ENCODE measurements around the gene FAM13A.
A peak's percentile ranks its signal among the peaks of the same experiment; 100 is the strongest.

The FAM13A gene

DNA sequence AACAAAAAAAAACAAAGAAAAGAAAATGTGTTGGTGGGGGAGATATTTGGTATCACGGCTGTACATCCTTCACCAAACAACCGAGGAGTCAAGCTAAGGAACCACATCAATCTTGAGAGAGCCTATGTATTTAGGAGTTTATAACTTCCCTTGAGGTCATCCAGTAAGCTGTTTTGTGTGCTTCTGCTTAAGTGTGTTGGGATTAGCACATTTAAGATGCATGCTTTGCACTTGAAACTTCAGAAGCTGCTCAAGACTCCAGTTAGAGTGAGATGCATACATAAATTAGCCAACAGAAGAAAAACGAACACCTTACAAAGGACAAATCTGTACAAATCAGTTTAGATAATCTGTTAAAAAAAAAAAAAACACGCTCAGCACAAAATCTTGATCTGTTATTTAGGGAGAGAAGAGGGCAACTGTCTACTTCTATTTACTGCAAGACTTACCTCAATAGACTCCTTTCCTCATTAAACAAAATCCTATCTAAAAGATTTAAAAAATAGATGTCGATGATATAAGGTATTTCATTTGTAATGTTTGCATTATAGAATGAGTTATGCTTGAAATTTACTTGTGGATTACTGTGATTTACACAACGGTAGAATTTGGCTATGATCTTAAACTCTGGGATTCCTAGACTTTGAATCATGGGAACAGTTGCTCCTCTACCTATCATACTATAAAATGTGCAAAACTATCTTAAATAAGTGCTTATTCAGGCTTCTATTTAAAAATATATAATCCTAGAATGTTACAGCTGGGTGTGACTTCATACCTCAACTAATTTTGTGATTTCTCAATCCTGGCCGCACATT lies 305.5 kb downstream of the FAM13A start:
- no peak for DNase-seq (ENCODE audit: low spot score)

DNA sequence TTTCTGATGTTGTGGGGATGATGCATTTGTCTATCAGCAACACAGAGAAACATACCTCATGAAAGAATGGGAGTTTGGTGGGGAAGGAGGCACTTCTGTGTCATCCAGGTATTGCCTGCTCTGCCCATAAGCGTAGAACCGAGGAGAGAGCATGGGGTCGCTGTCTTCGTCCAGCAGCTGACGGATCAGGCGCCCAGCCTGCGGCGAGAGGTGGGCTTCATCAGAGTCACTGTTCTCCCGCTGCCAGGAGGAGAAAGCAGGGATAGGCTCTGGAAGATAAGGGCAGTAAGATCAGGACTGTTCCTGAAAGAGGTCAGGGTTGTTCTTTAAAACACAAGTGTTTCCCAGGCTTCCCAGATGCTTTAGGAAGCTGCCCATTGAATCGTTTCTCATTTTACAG lies 306.6 kb downstream of the FAM13A start:
- DNase-seq (ENCODE audit: low spot score): no peak

DNA sequence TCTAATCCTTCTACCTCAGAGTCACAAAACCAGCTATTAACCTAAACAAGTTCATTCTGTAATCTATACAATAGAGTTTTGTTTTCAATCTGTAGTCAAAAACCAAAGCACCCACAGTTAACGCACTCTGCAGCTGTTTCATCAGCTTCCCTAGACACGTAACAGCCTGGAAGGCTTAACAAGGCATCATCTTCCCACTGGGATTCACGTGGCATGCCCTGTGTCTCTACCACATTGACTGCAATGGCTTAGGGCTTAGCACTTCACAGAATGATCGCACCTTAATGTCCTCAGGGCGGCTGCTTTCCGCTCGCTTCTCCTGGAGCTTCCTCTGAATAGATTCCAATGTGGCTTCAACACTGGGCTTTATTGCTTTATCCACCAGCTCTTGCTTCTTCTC lies 309.6 kb downstream of the FAM13A start:
- no peak for DNase-seq (ENCODE audit: low spot score)

DNA sequence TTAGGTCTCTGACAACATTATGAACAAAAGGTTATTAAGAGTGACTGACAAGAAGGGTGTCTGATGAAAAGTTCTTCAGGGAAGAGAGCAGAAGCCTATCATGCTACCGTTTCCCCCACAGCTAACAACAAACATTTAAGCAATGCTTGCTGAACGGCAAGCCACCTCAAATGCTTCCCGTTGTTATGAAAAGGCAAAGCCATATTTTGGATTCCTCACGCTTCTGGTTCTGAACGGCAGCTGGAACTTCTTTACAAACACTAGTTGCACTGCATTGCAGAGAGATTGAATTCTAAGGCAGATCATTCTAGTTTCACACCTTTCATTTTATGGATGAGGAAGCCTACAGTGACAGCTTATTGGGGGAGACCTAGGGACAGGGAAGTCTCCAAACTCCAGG lies 310.8 kb downstream of the FAM13A start:
- no peak for DNase-seq (ENCODE audit: low spot score)

DNA sequence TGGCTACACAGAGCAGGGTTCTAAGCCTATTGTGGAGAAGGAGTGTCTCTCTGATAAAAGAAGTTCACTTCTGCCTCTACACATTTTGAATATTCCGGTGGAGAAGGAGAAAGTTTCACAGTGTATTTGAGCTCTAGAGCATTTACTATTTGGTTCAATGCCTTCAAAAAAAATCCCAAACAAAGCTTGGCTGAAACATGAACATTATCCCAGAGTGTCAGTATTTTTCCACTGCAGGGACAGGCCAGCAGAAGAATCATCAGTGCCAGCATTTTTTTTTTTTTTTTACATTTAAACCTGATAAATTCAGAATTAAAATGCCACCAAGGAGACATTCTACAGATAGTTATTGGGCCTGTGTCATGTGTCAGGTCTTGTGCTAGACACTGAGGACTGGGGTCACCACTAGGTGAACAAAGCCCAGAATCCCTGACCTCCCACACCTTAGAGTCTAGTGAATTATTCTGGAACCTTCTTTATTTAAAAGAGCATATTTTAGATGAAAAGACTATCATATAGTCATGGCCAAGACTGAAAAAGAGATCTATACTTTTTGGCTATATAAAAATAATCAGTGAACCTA lies 311.3 kb downstream of the FAM13A start:
- DNase-seq (ENCODE audit: low spot score): no peak

DNA sequence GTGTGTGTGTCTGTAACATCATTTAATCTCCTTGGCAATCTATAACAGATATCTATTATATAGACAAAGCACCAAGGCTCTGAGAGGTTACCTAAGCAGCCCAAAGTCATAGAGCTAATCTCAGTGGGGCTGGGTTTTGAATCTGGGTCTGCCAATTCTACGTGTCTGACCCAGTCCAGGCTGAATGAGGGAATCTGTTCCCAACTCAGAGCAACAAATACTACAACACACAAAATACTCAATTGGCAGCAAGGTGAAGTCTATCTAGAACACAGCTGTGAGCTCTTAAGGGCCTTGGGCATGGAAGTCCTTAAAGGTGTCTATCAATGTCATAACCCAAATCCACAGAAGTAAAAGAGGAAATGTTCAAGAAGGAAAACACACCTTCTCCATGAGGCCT lies 311.8 kb downstream of the FAM13A start:
- no peak for DNase-seq (ENCODE audit: low spot score)

DNA sequence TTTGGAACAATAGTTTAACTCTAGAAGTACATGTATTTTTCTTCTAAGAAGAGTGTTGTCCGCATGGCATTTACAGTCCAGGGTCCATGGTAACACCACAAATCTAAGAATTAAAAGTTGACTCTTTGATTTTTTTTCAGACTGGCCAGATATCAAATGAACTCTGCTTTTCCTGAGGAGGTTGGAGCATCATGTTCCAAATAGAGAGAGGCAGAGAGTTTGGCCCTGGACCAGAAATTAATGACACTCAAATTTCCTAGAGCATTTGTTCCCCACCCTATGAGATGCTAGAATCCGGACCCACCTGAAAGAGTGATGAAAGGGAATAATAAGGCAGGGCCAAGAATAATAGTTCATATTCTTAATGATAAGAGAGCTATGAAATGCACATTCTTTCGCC lies 312.4 kb downstream of the FAM13A start:
- DNase-seq (ENCODE audit: low spot score): no peak

DNA sequence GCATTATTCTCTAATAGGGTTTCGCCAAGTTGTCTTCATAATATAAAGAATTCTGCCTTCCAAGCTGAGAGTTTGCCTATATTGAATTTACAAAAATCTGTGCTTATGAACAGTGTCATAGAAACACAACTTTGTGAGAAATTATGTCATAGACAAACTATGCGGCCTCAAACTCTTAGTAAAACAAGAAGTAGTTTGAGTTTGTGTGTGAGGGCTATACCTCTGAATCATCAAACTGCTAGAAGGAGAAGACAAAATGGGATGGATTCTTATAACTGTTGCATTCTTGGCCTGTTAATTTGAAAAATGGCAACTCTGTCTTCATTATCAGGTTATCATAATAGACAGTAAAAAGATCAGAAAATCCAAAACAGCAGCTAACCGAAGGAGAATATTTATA lies 313.3 kb downstream of the FAM13A start:
- DNase-seq (ENCODE audit: low spot score): no peak

DNA sequence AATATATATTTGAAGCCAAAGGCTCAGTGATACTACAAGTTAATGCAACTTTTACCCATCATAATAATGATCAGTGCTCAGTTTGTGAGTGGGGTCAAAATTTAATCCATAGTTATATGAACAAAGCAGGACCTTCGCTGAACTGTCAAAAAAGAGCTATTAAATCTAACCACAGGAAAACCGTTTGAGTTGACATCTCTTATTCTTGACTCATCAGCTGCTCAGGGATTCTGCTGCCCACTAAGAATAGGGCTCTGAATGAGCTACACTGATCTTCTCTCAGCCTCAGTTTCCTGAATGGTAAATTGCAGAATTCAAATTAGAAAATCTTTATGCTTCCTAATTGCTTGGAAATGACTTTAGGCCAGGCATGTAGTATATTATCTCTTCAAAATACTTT lies 314.4 kb downstream of the FAM13A start:
- DNase-seq (ENCODE audit: low spot score): no peak

DNA sequence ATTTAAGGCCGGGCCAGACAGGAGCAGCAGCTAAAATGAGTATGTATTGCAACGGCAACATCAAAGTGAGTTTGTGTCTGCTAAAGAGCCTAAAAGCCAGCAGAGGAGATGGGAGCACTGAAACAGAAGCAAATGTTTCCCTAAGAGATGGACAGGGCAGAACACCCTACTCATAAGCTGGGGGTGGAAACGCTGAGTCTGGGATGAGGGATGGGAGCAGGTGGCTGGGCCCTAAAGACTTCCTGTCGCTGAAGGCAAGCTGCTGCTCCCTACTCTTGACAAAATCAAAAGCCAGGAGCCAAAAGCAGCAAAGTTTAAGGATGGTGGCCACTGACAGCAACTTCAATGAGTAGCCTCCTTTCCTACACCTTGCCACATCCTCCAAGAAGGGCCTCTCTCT lies 318.8 kb downstream of the FAM13A start:
- DNase-seq (ENCODE audit: low spot score): no peak

DNA sequence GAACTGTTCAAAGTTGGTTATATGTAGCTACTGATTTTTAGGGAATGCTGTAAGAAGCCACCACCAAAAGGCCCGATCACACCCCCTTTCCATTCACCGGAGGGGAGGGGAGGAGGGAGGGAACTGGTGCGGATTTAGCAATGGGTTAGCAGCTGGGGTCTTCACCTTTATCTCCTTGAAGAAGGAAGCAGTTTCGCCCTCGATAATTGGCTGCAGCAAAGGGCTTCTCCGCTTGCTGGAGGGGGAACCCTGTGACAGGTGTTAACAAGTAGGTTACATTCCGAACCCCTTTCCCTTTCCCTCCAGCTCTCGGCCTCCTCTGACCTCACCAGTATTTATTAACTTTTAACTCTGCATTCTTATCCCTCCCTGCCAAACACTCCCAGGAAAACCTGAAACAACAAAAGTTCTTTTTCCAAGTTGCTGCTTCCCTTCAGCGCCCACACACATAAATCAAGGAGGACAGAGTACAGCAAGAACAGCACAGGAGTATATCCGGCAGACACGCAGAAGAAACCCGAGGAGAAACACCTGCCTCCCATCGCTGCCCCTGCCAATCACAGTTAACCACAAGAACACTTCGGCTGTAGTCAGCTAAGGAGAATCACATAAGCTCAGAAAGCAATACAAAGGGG lies 319.6 kb downstream of the FAM13A start:
- peak; percentile 5 for DNase-seq (ENCODE audit: low spot score)

DNA sequence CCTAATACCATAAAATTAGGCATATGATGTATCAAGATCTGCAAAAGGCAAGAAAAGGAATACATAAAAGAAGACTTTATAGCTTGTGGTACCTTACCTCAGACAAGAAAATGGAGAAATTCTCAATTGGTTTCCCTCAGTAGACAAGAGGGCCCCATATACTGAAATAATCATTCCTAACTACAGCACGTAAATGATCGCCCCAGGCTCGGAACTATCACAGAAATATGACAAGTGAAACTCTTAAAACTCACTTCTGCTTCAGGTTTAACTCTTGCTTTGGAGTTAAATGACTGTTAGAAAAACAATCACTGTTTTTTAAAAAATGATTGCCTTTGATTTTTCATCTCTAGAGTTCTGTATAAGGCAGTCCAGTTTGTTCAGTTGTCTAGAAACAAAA lies 320.7 kb downstream of the FAM13A start:
- no peak for DNase-seq (ENCODE audit: low spot score)

DNA sequence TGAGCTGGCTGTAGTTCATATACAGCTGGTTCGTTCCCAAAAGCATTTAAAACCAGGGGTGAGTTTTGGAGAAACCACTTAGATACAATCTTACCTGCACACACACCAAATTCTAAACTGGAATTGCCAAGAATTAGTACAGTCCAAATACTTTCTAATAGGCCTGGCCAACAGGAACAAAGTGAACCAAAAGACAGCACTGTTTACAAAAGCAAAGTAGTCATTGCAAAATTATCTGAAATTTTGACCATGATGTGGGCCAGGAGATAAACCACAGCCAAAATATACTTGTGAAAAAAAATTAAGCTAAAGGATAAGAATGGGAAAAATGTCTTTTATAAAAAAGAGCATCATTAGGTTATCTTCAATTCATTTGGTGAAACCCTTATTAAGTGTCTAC lies 321.4 kb downstream of the FAM13A start:
- no peak for DNase-seq (ENCODE audit: low spot score)

DNA sequence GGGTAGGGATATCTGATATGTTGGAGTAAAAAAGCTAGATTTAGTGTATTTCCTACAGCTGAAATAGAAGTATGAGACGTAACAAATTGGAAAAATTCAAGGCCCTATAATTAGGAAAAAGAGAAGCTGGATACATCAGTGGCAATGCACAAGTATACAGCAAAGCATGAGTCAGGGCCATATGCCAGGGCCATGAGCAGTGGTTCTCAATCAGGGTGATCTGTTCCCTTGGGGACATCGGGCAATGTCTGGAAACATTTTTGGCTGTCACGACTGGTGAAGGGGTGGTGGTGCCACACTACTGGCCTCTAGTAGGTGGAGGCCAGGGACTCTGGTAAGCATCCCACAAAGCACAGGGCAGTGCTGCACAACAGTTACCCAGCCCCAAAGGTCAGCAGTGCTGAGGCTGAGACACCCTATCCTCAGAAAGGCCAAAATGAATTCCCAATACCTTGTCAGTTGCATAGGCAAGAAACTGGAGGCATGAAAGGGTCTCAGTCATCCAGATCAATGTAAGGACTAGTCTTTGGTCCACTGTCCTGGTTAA lies 322.5 kb downstream of the FAM13A start:
- no peak for DNase-seq (ENCODE audit: low spot score)

DNA sequence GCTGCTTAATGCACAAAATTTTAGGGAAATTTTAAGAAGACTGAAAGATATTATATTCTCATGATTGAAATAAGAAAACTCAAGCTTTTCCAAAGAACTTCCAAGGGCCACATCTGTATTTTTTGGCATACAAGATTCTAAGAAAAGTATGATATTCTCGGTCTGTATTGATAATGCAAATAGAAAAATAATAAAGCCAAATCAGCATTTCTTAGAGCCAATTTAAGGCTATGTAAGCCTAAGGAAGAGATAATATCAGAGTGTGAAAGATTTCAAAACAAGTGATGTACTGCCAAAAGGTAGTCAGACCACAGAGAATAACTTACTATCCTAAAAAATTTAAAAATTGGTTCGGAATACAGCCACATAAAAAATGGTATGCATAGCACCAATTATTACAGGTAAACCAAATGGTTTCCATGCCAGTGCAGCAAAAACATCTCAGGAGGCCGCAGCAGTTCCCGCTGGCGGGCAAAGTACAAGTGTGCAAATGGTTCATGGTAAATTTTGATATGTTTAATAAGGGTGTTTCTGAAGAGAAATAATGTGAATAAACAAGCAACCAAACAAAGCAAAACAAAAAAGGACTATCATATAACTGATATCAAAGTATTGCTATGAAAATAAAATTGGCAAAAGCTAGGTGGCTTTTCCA lies 324.1 kb downstream of the FAM13A start:
- DNase-seq (ENCODE audit: low spot score): no peak

DNA sequence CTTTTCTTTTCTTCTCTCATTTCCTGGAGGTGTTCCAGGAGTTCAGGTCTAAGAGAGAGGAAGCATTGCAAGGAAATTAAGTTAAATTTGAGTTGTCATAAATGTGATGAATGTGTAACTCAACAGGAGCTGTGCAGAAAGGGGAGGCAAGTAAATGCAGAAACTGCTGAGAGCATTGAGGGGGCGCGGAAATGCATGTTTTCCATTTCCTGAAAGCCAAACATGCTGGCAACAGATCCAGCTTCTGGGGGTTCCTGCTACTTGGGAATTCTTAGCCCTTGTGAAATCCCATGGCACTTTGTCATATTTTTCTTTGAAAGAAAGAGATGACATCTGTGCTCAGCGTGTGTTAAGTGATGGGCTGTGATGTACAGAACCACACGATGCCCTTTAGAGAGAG lies 325.6 kb downstream of the FAM13A start:
- DNase-seq (ENCODE audit: low spot score): no peak

DNA sequence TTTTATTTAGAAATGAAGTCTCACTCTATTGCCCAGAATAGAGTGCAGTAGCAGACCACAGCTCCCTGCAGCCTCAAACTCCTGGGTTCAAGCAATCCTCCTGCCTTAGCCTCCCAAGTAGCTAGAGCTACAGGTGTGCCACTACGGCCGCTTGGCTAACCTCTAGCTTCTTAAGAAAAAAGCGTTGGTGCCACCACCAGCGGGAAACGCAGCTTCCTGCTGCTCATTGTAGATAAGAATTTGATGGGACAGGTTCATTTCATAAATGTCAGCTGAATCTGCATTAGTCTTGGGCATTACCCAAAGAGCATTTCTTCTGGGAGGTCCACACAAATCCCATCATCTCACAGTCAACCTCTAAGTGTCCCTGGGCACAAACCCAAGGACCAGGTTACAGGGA lies 326.2 kb downstream of the FAM13A start:
- DNase-seq (ENCODE audit: low spot score): no peak

DNA sequence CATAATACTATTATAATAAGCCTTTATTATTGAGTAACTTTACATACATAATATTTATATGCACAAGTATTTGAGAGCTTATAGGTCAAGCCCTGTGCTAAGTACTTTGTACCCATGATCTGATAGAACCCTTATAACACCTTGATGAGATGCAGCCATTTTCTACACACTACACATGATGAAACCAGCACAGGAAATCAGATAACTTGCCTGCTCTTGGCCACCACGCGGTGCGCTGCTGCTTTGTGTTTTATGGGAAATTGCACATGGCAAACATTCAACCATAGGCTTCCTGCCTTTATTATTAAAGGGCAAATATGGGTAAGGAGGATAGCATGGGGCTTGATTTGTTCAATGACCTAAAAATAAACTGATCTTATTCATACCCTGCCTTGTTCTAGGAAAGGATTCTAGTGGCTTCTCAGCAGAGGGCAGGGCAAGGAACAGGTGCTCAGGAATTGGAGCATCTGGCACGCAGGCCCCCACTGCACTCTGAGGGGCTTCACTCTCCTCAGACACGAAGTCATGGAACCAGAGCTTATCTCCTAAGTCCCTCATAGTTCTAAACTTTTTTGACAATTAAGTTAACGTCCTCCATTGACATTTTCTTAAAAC lies 327.7 kb downstream of the FAM13A start:
- no peak for DNase-seq (ENCODE audit: low spot score)

DNA sequence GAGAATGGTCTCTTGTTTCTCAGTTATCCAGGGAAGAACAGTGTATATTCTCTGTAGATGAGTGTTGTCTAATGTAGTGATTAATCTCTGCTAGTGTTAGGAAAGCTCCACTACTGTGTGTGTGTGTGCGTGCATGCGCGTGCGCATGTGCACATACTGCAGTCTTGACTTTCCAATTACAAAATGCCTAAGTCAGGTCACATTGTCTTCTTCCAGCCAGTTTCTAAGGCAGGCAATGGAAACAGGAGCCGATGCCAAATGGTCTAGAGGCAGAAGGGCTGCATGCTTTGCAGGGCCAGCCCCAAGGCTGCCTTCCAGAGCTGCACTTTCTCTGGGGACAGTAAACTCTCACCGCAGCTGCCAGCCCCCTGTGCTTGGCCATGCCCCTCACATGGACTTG lies 328.8 kb downstream of the FAM13A start:
- no peak for DNase-seq (ENCODE audit: low spot score)

DNA sequence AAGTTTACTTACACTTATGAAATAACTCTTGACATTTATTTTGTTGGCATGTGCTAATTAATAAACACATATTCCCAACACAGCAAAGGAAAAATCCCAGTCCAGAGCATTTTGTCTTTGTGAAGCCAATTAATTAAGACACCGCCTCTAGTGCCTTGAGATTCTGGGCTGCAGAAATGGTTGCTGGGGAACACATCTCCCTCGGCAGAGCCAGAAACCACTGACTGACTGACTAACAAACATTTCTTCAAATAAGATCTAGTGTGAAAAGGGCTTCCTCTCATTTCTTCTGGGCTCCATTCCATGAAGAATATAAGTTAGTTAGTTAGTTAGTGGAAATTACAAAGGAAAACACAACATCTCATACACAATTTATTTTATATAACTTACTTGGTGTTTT lies 331.0 kb downstream of the FAM13A start:
- no peak for DNase-seq (ENCODE audit: low spot score)

DNA sequence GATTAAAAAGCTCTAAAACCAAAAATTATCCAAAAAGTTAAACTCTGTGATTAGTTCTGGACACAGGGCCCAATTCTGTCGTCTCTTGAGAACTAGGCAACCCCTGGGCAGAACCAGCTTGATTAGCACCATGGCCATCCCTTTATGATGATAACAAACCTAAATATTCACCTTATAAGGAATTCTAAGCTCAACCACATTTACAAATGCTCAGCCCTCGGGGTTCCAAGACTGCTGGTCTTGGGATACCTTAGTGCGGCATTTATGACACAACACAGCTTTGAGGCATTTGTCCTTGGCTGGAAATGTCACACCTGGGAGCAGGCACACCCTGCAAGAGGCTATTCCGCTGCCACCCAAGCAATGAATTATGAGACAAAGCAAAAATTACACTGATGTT lies 331.8 kb downstream of the FAM13A start:
- DNase-seq (ENCODE audit: low spot score): no peak

DNA sequence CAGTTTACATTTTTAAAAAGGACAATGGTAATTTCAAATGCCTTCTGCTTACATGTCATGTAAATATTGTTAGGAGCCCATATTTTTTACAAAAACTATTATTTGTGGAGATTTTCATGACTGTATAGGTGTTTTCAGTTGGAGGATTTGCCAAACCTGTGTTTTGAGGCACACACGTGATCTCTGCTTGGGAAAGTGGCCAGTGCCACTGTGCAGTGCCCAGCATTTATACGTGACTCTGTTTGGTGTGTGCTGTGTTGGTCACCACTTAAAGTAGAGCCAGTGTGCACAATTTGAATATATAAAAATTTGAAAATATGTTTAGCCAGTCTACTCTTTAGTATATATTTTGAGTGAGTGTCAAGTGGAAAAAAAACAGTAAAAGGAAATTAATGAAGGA lies 332.6 kb downstream of the FAM13A start:
- DNase-seq (ENCODE audit: low spot score): no peak

Measured in SK-N-DZ (cell line).